HL-60 (cell line): ENCODE measurements around the gene SMAD2.

ENCODE experiments used
- GABPA ChIP-seq: IDR thresholded peaks from 2 replicates; pipeline ENCODE4 v1.6.1; 2012; ENCODE audit warnings: low read depth
- POLR2AphosphoS5 ChIP-seq: IDR thresholded peaks from 2 replicates; pipeline ENCODE4 v1.6.1; 2012; ENCODE audit warnings: low read depth
- TF ChIP-seq, protein P1 (sequence below): IDR thresholded peaks from one replicate; pipeline ENCODE4 v1.5.1; 2011; ENCODE audit warnings: low read length, control low read depth, inconsistent platforms; ENCODE audit not compliant: insufficient read depth
- TF ChIP-seq, protein P2 (sequence below): IDR thresholded peaks from 2 replicates; pipeline ENCODE4 v1.6.1; 2012; ENCODE audit warnings: low read depth; ENCODE audit not compliant: insufficient replicate concordance

DNA sequence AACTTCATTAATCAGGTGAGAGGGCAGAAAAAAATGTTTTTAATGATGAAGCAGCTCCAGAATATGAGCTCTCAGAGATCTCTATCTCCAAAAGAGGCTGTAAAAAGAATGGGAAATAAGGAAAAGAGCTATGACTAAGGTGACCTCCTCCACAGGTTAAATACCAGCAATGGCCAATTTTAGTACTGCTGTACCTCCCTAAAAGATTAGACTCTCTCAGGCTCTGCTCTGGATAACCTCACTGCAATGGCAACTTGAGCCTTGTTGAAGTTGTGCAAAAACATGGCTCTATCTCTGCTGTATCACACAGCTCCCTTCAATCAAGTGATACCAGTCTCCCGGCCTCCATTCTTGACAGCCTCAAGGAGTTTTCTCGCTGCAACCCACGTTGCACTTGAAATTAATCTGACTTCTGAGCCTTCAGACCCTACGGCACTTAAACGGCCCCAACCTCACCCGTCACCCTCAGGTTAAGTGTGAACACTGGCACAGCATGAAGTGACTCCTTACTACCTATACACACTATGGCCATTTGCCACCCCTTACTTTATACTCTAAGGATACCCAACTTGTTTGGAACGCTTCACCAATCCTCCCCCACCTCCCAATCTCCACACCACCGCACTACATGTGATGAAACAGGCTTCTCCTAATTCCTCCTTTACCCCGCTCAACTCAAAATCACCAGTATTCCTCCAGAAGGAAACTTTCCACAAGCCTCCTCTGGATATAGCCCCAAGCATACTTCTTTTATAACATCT lies 36.3 kb downstream of the SMAD2 start:
- TF ChIP-seq, protein P1, sequence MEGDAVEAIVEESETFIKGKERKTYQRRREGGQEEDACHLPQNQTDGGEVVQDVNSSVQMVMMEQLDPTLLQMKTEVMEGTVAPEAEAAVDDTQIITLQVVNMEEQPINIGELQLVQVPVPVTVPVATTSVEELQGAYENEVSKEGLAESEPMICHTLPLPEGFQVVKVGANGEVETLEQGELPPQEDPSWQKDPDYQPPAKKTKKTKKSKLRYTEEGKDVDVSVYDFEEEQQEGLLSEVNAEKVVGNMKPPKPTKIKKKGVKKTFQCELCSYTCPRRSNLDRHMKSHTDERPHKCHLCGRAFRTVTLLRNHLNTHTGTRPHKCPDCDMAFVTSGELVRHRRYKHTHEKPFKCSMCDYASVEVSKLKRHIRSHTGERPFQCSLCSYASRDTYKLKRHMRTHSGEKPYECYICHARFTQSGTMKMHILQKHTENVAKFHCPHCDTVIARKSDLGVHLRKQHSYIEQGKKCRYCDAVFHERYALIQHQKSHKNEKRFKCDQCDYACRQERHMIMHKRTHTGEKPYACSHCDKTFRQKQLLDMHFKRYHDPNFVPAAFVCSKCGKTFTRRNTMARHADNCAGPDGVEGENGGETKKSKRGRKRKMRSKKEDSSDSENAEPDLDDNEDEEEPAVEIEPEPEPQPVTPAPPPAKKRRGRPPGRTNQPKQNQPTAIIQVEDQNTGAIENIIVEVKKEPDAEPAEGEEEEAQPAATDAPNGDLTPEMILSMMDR: no peak
- TF ChIP-seq GABPA: no peak
- TF ChIP-seq, protein P2, sequence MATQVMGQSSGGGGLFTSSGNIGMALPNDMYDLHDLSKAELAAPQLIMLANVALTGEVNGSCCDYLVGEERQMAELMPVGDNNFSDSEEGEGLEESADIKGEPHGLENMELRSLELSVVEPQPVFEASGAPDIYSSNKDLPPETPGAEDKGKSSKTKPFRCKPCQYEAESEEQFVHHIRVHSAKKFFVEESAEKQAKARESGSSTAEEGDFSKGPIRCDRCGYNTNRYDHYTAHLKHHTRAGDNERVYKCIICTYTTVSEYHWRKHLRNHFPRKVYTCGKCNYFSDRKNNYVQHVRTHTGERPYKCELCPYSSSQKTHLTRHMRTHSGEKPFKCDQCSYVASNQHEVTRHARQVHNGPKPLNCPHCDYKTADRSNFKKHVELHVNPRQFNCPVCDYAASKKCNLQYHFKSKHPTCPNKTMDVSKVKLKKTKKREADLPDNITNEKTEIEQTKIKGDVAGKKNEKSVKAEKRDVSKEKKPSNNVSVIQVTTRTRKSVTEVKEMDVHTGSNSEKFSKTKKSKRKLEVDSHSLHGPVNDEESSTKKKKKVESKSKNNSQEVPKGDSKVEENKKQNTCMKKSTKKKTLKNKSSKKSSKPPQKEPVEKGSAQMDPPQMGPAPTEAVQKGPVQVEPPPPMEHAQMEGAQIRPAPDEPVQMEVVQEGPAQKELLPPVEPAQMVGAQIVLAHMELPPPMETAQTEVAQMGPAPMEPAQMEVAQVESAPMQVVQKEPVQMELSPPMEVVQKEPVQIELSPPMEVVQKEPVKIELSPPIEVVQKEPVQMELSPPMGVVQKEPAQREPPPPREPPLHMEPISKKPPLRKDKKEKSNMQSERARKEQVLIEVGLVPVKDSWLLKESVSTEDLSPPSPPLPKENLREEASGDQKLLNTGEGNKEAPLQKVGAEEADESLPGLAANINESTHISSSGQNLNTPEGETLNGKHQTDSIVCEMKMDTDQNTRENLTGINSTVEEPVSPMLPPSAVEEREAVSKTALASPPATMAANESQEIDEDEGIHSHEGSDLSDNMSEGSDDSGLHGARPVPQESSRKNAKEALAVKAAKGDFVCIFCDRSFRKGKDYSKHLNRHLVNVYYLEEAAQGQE: no peak
- no peak for TF ChIP-seq POLR2AphosphoS5
